IMR-90 (cell line): ENCODE data around the gene UBP1. TPM values are rescaled to one million over a fixed set of nuclear protein-coding genes. Genes with fewer than 3 reads are reported as not detected.

Experiments
- ATAC-seq: fragments of 200-7000 bp; cut with Tn5 transposase; 2 replicates; pipeline ENCODE4 v1.9.1; 2020; ENCODE audit warnings: low read depth, mild to moderate bottlenecking, moderate library complexity
- BruUV-seq: library from RNA; stranded (reverse); fragments of 400-500 nt; replicated peaks from 2 replicates; lab custom pipeline; 2021; lab: Mats Ljungman, UMichigan
- CTCF ChIA-PET: fragments of 300-600 bp; formaldehyde crosslinking; extraction: SDS; loops from one replicate; lab custom pipeline; 2021; ENCODE audit warnings: antibody characterized with exemption; lab: Yijun Ruan, JAX
- POLR2A ChIA-PET: fragments of 300-600 bp; sonication (Branson Sonifier 250); formaldehyde crosslinking; loops from one replicate; lab custom pipeline; 2022; ENCODE audit warnings: antibody characterized with exemption; ENCODE audit not compliant: unreplicated experiment; lab: Charles Lee
- DNase-seq: peaks from one replicate; pipeline ENCODE4 v3.0.0; 2013
- H2AFZ ChIP-seq: replicated peaks from 2 replicates; pipeline ENCODE3; 2013; ENCODE audit warnings: low read length, mild to moderate bottlenecking; ENCODE audit not compliant: poor library complexity
- H2AK5ac ChIP-seq: 2 replicates; pipeline ENCODE4 v1.6.1; 2013; ENCODE audit warnings: low read depth, low read length, inconsistent platforms
- H2AK9ac ChIP-seq: replicated peaks from 2 replicates; pipeline ENCODE3; 2013; ENCODE audit warnings: mild to moderate bottlenecking, low read depth, low read length, moderate library complexity; ENCODE audit not compliant: poor library complexity
- H2BK120ac ChIP-seq: 2 replicates; pipeline ENCODE4 v1.6.1; 2013; ENCODE audit warnings: low read depth, low read length, inconsistent platforms
- H2BK15ac ChIP-seq: 3 replicates; pipeline ENCODE4 v1.6.1; 2013; ENCODE audit warnings: low read depth, low read length, inconsistent platforms
- H2BK20ac ChIP-seq: 2 replicates; pipeline ENCODE4 v1.6.1; 2013; ENCODE audit warnings: low read depth, mild to moderate bottlenecking, inconsistent platforms, low read length, moderate library complexity
- H2BK5ac ChIP-seq: 2 replicates; pipeline ENCODE4 v1.6.1; 2013; ENCODE audit warnings: mild to moderate bottlenecking, low read depth, low read length, inconsistent platforms; ENCODE audit not compliant: poor library complexity, severe bottlenecking
- H3K14ac ChIP-seq: replicated peaks from 2 replicates; pipeline ENCODE4 v1.6.1; 2013; ENCODE audit warnings: low read depth, low read length, inconsistent platforms
- H3K18ac ChIP-seq: 2 replicates; pipeline ENCODE4 v1.6.1; 2013; ENCODE audit warnings: low read depth, low read length, control low read depth
- H3K23ac ChIP-seq: 2 replicates; pipeline ENCODE4 v1.6.1; 2013; ENCODE audit warnings: low read depth, low read length, inconsistent platforms
- H3K27ac ChIP-seq: 2 replicates; pipeline ENCODE4 v1.5.1; 2013; ENCODE audit warnings: mild to moderate bottlenecking, control low read depth, low read length; ENCODE audit not compliant: insufficient read depth
- H3K27me3 ChIP-seq: 2 replicates; pipeline ENCODE4 v1.6.1; 2013; ENCODE audit warnings: low read length; ENCODE audit not compliant: control insufficient read depth, insufficient read depth
- H3K36me3 ChIP-seq: 2 replicates; pipeline ENCODE4 v1.6.1; 2013; ENCODE audit warnings: low read length, mixed read lengths; ENCODE audit not compliant: control insufficient read depth, insufficient read depth
- H3K4ac ChIP-seq: 2 replicates; pipeline ENCODE4 v1.6.1; 2013; ENCODE audit warnings: low read depth, low read length, inconsistent platforms
- H3K4me1 ChIP-seq: 2 replicates; pipeline ENCODE4 v1.6.1; 2013; ENCODE audit warnings: low read length, mixed read lengths; ENCODE audit not compliant: control insufficient read depth, insufficient read depth
- H3K4me2 ChIP-seq: 2 replicates; pipeline ENCODE4 v1.6.1; 2013; ENCODE audit warnings: low read depth, mild to moderate bottlenecking, control low read depth, low read length, moderate library complexity
- H3K4me3 ChIP-seq: 2 replicates; pipeline ENCODE4 v1.5.1; 2013; ENCODE audit warnings: low read depth, mild to moderate bottlenecking, control low read depth, low read length, moderate library complexity; ENCODE audit not compliant: insufficient read depth
- H3K56ac ChIP-seq: 2 replicates; pipeline ENCODE4 v1.6.1; 2013; ENCODE audit warnings: low read length, inconsistent platforms; ENCODE audit not compliant: insufficient read depth; ENCODE audit errors: extremely low read depth
- H3K79me1 ChIP-seq, 2 experiments: 2 replicates each; pipeline ENCODE4 v1.6.1; 2013; ENCODE audit warnings: low read length in 2 of 2, inconsistent platforms in 1 of 2, low read depth in 1 of 2
- H3K9ac ChIP-seq: 2 replicates; pipeline ENCODE4 v1.6.1; 2013; ENCODE audit warnings: low read depth, low read length, control low read depth
- H3K9me1 ChIP-seq: 2 replicates; pipeline ENCODE4 v1.6.1; 2013; ENCODE audit warnings: low read length, inconsistent platforms; ENCODE audit not compliant: insufficient read depth
- H3K9me3 ChIP-seq: 2 replicates; pipeline ENCODE4 v1.6.1; 2013; ENCODE audit warnings: low read length; ENCODE audit not compliant: control insufficient read depth, insufficient read depth
- H4K20me1 ChIP-seq: 2 replicates; pipeline ENCODE4 v1.6.1; 2013; ENCODE audit warnings: low read length, inconsistent platforms; ENCODE audit not compliant: insufficient read depth
- H4K5ac ChIP-seq: 2 replicates; pipeline ENCODE4 v1.6.1; 2013; ENCODE audit warnings: mild to moderate bottlenecking, low read depth, low read length, control low read depth
- H4K8ac ChIP-seq, 2 experiments: 2 replicates each; pipeline ENCODE4 v1.6.1; 2013; ENCODE audit warnings: low read depth in 2 of 2, low read length in 2 of 2, control low read depth in 1 of 2, inconsistent platforms in 1 of 2
- H4K91ac ChIP-seq: 2 replicates; pipeline ENCODE4 v1.6.1; 2013; ENCODE audit warnings: low read depth, low read length, inconsistent platforms; ENCODE audit not compliant: insufficient read depth
- CEBPB ChIP-seq: IDR thresholded peaks from 2 replicates; pipeline ENCODE4 v1.6.1; 2012; ENCODE audit warnings: low read depth, low read length, improper control_type of control experiment
- FOS ChIP-seq: fragments of 150-350 bp; IDR thresholded peaks from 2 replicates; pipeline ENCODE4 v1.6.1; 2016; ENCODE audit warnings: low read depth, low read length
- MAFK ChIP-seq: IDR thresholded peaks from 2 replicates; pipeline ENCODE4 v1.6.1; 2012; ENCODE audit warnings: low read depth, low read length, improper control_type of control experiment
- MAZ ChIP-seq: IDR thresholded peaks from 2 replicates; pipeline ENCODE4 v1.6.1; 2012; ENCODE audit warnings: low read depth, mild to moderate bottlenecking, low read length, improper control_type of control experiment, moderate library complexity, borderline replicate concordance
- MXI1 ChIP-seq: IDR thresholded peaks from 2 replicates; pipeline ENCODE4 v1.6.1; 2012; ENCODE audit warnings: low read depth, mild to moderate bottlenecking, low read length, moderate library complexity, borderline replicate concordance
- NFE2L2 ChIP-seq: fragments of 150-350 bp; IDR thresholded peaks from 2 replicates; pipeline ENCODE4 v1.6.1; 2016; ENCODE audit warnings: low read depth, mild to moderate bottlenecking, low read length
- POLR2A ChIP-seq: IDR thresholded peaks from 2 replicates; pipeline ENCODE4 v1.6.1; 2012; ENCODE audit warnings: mild to moderate bottlenecking, low read depth, low read length
- RCOR1 ChIP-seq: IDR thresholded peaks from 2 replicates; pipeline ENCODE4 v1.6.1; 2012; ENCODE audit warnings: mild to moderate bottlenecking, low read length, improper control_type of control experiment; ENCODE audit not compliant: insufficient replicate concordance
- WGBS, 2 experiments: methylation state at CpG; one replicate each; pipeline versions ENCODE4 v1.1.5 to v1.1.7; 2013; ENCODE audit warnings: missing lambda C conversion rate in 2 of 2; ENCODE audit not compliant: insufficient read length in 1 of 2; ENCODE audit errors: extremely low coverage in 2 of 2; 5-methylcytosine and 5-hydroxymethylcytosine counted together
- dilution Hi-C: fragments of 300-500 bp; cut with HindIII; formaldehyde crosslinking; loops from one replicate; pipeline ENCODE4 v1.14.3; 2018; ENCODE audit warnings: low sequenced_read_pairs; ENCODE audit not compliant: unreplicated experiment
- in situ Hi-C: fragments of 300-500 bp; cut with MboI; formaldehyde crosslinking; loops from 3 replicates; pipeline ENCODE4 v1.14.3; 2019; ENCODE audit warnings: low sequenced_read_pairs, inconsistent platforms, mixed read lengths
- intact Hi-C: fragments of 100-400 bp; cut with micrococcal nuclease; formaldehyde crosslinking; loops from 2 replicates; pipeline ENCODE4 v1.10.0; 2022
- polyA plus RNA-seq, 3 experiments: library from polyadenylated mRNA; depleted of rRNA; stranded (reverse); fragments of >200 nt; gene quantifications; 2 replicates each; pipeline ENCODE4 v1.2.3, GENCODE V29; 2012; ENCODE audit warnings: low replicate concordance in 1 of 3
- total RNA-seq: library from RNA; depleted of rRNA; stranded (reverse); fragments of >200 nt; gene quantifications from 2 replicates; pipeline ENCODE4 v1.2.3, GENCODE V29; 2012
- TF ChIP-seq, protein P1 (sequence below): fragments of 150-350 bp; IDR thresholded peaks from 2 replicates; pipeline ENCODE4 v1.6.1; 2016; ENCODE audit warnings: low read depth, mild to moderate bottlenecking, low read length, moderate library complexity, borderline replicate concordance

The UBP1 gene
- total and polyA plus RNA-seq, 2 of the 4 experiments (the other 2 are of a cell fraction) = 56.3 to 73.8 TPM

DNA sequence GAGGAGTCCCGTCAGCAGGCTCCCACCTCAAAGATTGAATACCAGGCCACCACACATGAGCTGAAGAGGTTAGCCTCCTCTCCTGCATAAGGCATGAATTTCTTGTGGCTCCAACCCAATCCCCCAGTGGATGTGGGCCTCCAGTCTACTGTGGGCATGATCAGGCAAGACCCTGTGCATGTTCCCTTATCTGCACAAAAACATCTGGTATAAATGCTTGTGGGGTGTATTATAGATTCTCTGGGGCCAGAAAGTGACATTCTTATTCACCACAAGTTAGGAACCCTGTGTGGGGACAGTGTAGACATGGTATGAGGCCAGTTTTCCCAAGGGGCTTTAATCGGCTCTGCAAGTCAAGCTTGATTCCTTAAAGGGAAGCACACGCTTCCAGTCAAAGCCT, 18.2 kb upstream of the UBP1 start:
- Histone ChIP-seq H3K79me1 (no peaks in the 10 kb centered on the region), H3K18ac (no peak overlapping the region), H2BK15ac (no peak overlapping the region), H2BK5ac (no peak overlapping the region), H3K56ac (no peak overlapping the region), H3K4me1 (no peaks in the 10 kb centered on the region), H3K27ac (no peak overlapping the region), H4K91ac (no peak overlapping the region), H4K20me1 (no peaks in the 10 kb centered on the region), H3K36me3 (no peaks in the 10 kb centered on the region), H2AFZ (no peak overlapping the region), H3K4me3 (no peak overlapping the region), H3K27me3 (no peaks in the 10 kb centered on the region), H3K9me3 (peaks cover 13% of the 10 kb centered on the region), H2AK9ac (no peak overlapping the region), H2BK120ac (no peak overlapping the region), H3K9ac (no peak overlapping the region), H3K14ac (no peak overlapping the region), H3K9me1 (no peaks in the 10 kb centered on the region), H3K4ac (no peak overlapping the region), H2BK20ac (no peak overlapping the region), H4K8ac (no peak overlapping the region), H3K23ac (no peak overlapping the region), H4K5ac (no peak overlapping the region), H3K4me2 (no peak overlapping the region), H2AK5ac (no peak overlapping the region)
- in situ Hi-C loops (no loop called here), dilution Hi-C loops (no loop called here), intact Hi-C loops (no loop called here)
- ChIA-PET CTCF (interaction anchor here (0.6 kb wide), 1 partner anchor 48 kb away, joined by 6 read pairs; no protein-coding TSS in a partner anchor), POLR2A (no interaction called here)
- no peak for TF ChIP-seq POLR2A
- no peak for TF ChIP-seq MAFK
- no peak for TF ChIP-seq FOS
- no peak for TF ChIP-seq CEBPB
- no peak for TF ChIP-seq MAZ
- TF ChIP-seq, protein P1, sequence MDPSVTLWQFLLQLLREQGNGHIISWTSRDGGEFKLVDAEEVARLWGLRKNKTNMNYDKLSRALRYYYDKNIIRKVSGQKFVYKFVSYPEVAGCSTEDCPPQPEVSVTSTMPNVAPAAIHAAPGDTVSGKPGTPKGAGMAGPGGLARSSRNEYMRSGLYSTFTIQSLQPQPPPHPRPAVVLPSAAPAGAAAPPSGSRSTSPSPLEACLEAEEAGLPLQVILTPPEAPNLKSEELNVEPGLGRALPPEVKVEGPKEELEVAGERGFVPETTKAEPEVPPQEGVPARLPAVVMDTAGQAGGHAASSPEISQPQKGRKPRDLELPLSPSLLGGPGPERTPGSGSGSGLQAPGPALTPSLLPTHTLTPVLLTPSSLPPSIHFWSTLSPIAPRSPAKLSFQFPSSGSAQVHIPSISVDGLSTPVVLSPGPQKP = no peak
- TF ChIP-seq NFE2L2 = no peak
- no peak for TF ChIP-seq MXI1
- TF ChIP-seq RCOR1 = no peak
- BruUV-seq = no TSS peak
- WGBS, 2 experiments = no CpG with 5 or more reads among the region's 3 CpGs
- no peak for ATAC-seq
- DNase-seq = no peak
